ENCODE data around the gene MREG.

GRCh38 chr2:215921895-215922294, 91.5 kb downstream of the MREG start:
- TF ChIP-seq TAF1 (IDR thresholded peaks at IDR 0.05; ENCODE audit: borderline replicate concordance, low read depth, low read length) (no peak), CUX1 (IDR thresholded peaks at IDR 0.05; ENCODE audit: insufficient replicate concordance, low read depth, low read length) (no peak), ZBTB33 (IDR thresholded peaks at IDR 0.05) (no peak), CTCF (IDR thresholded peaks at IDR 0.05 in 2 of 3, conservative IDR thresholded peaks at IDR 0.05 in 1 of 3; ENCODE audit: control insufficient read depth in 2 of 3, extremely low read depth in 1 of 3, insufficient read depth in 1 of 3, low read depth in 3 of 3, low read length in 3 of 3) (no peak), ZNF274 (IDR thresholded peaks at IDR 0.05; ENCODE audit: insufficient read depth, insufficient read length) (no peak)
